Measurements from ENCODE around the gene TIMM29.

Gene TIMM29

GRCh38 chr19:10936661-10937084 is 8.1 kb downstream of the TIMM29 start (continued):
- TF ChIP-seq REST (tag by site-specific recombination; IDR thresholded peaks at IDR 0.05) (no peak), ZNF423 (tag by site-specific recombination; IDR thresholded peaks at IDR 0.05) (no peak), KLF8 (tag by site-specific recombination; IDR thresholded peaks at IDR 0.05) (peak; percentile 36; the same call in 1 of the 2 replicates), ZNF19 (tag by site-specific recombination; IDR thresholded peaks at IDR 0.05; ENCODE audit: low read depth) (no peak), HOXD13 (CRISPR knock-in tag; IDR thresholded peaks at IDR 0.05; ENCODE audit: borderline replicate concordance) (no peak), ZNF155 (tag by site-specific recombination; IDR thresholded peaks at IDR 0.05) (no peak), ZNF561 (tag by site-specific recombination; IDR thresholded peaks at IDR 0.05; ENCODE audit: borderline replicate concordance) (no peak), ZBTB17 (tag by site-specific recombination; IDR thresholded peaks at IDR 0.05) (peak; percentile 68; the same call in 1 of the 2 replicates), ZNF548 (tag by site-specific recombination; IDR thresholded peaks at IDR 0.05) (no peak), ZNF140 (tag by site-specific recombination; IDR thresholded peaks at IDR 0.05) (no peak), HOXC10 (CRISPR knock-in tag; IDR thresholded peaks at IDR 0.05) (no peak), AEBP2 (tag by site-specific recombination; IDR thresholded peaks at IDR 0.05; ENCODE audit: borderline replicate concordance) (no peak), ZSCAN4 (tag by site-specific recombination; IDR thresholded peaks at IDR 0.05) (no peak), ZBTB6 (tag by site-specific recombination; IDR thresholded peaks at IDR 0.05) (no peak), ZFP37 (tag by site-specific recombination; IDR thresholded peaks at IDR 0.05) (no peak), ZNF623 (tag by site-specific recombination; IDR thresholded peaks at IDR 0.05) (no peak), KLF17 (tag by site-specific recombination; IDR thresholded peaks at IDR 0.05) (no peak), ZNF138 (tag by site-specific recombination; IDR thresholded peaks at IDR 0.05; ENCODE audit: borderline replicate concordance) (no peak), RBAK (tag by site-specific recombination; IDR thresholded peaks at IDR 0.05) (no peak), ZNF266 (tag by site-specific recombination; IDR thresholded peaks at IDR 0.05; ENCODE audit: low read depth) (no peak), ZSCAN30 (tag by site-specific recombination; IDR thresholded peaks at IDR 0.05) (no peak), ZNF133 (tag by site-specific recombination; IDR thresholded peaks at IDR 0.05) (no peak), ELK4 (IDR thresholded peaks at IDR 0.05; ENCODE audit: borderline replicate concordance, low read depth, low read length) (no peak), ZNF518A (tag by site-specific recombination; conservative IDR thresholded peaks at IDR 0.05; ENCODE audit: low read depth) (no peak), ZSCAN23 (tag by site-specific recombination; IDR thresholded peaks at IDR 0.05) (no peak), ZNF555 (tag by site-specific recombination; conservative IDR thresholded peaks at IDR 0.05) (no peak), KLF10 (tag by site-specific recombination; IDR thresholded peaks at IDR 0.05) (no peak)

Measured in HEK293 (cell line).